Measurements from ENCODE around the gene CLASP1. TPM values are rescaled to one million over a fixed set of nuclear protein-coding genes. Genes with fewer than 3 reads are reported as not detected.

Gene CLASP1
- total RNA-seq, 1 donor from 2014 or later, result 110 TPM

DNA sequence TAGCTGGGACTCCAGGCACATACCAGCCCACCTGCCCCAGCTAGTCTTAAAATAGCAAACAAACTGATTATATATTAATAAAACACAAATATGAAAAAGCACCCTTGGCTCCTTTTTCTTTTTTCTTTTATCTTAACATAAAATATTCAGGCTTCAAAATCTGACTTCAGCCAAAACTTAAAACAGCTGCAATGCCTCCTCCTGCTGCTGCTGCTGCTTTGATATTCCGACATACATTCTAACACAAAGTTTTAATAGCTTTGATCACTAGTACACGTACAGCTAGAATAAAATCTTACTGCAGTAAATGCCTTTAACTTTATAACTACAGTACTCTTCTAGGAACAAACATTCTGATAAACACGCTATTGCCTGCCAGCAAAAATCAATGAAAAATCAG lies 190.0 kb downstream of the CLASP1 start:
- H3K4me3 Mint-ChIP-seq, result no peak overlapping the region
- H3K9me3 Mint-ChIP-seq, result no peaks in the 10 kb centered on the region
- H3K27me3 Mint-ChIP-seq (ENCODE audit: insufficient read depth, low read depth), result no peaks in the 10 kb centered on the region
- H3K27ac Mint-ChIP-seq, result no peak overlapping the region
- no peaks in the 10 kb centered on the region for H3K9me3 ChIP-seq (ENCODE audit: low read depth)
- no peaks in the 10 kb centered on the region for H3K4me1 ChIP-seq
- H3K36me3 ChIP-seq, result peaks cover 4% of the 10 kb centered on the region
- no peaks in the 10 kb centered on the region for H3K79me2 ChIP-seq (ENCODE audit: low read depth)
- peaks cover 32% of the 10 kb centered on the region for H3K36me3 Mint-ChIP-seq
- no peak overlapping the region for H3K27ac ChIP-seq
- H3K4me1 Mint-ChIP-seq, result no peaks in the 10 kb centered on the region
- H3F3A ChIP-seq (ENCODE audit: low read depth), result no peaks in the 10 kb centered on the region
- no peak for DNase-seq (ENCODE audit: low spot score)
- no peaks in the 10 kb centered on the region for H3K27me3 ChIP-seq
- H3K4me3 ChIP-seq, result no peak overlapping the region
- H2AFZ ChIP-seq (replicated peaks), result no peak overlapping the region
- no peak overlapping the region for H3K9ac ChIP-seq
- no peak for TF ChIP-seq EZH2 (IDR thresholded peaks at IDR 0.05)
- TF ChIP-seq, protein P1, sequence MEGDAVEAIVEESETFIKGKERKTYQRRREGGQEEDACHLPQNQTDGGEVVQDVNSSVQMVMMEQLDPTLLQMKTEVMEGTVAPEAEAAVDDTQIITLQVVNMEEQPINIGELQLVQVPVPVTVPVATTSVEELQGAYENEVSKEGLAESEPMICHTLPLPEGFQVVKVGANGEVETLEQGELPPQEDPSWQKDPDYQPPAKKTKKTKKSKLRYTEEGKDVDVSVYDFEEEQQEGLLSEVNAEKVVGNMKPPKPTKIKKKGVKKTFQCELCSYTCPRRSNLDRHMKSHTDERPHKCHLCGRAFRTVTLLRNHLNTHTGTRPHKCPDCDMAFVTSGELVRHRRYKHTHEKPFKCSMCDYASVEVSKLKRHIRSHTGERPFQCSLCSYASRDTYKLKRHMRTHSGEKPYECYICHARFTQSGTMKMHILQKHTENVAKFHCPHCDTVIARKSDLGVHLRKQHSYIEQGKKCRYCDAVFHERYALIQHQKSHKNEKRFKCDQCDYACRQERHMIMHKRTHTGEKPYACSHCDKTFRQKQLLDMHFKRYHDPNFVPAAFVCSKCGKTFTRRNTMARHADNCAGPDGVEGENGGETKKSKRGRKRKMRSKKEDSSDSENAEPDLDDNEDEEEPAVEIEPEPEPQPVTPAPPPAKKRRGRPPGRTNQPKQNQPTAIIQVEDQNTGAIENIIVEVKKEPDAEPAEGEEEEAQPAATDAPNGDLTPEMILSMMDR (IDR thresholded peaks at IDR 0.05), result no peak
- H4K20me1 ChIP-seq (ENCODE audit: low read depth), result no peaks in the 10 kb centered on the region
- H3K4me2 ChIP-seq, result no peak overlapping the region

DNA sequence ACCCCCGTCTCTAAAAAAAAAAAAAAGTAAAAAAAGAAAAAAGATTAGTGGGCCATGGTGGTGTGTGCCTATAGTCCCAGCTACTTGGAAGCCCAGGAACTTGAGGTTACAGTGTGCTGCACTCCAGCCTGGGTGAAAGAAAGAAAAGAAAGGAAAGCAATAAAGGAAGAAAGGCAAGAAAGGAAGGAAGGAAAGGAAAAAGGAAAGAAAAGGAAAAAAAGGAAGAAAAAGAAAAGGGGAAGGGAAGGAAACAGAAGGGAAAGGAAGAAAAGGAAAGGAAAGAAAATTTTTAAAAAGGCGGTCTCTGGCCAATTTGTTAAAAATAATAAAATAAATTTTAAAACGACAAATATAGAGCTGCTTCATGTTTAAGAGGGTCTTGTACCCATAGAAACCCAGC lies 192.9 kb downstream of the CLASP1 start:
- no peaks in the 10 kb centered on the region for H3K9me3 Mint-ChIP-seq
- Histone ChIP-seq H3K4me2 (no peak overlapping the region), H3F3A (ENCODE audit: low read depth) (no peaks in the 10 kb centered on the region)

DNA sequence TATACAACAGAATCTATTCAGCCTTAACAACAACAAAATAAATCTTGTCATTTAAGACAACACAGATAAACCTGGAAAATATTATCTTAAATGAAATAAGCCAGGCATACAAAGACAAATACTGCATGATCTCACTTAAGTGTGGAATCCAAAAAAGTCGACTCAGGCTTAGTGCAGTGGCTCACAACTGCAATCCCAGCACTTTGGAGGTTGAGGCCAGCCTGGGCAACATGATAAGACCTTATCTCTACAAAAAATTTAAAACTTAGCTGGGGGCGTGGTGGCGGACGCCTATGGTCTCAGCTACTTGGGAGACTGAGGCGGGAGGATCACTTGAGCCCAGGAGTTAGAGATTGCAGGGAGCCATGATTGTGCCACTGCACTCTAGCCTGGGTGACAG lies 193.8 kb downstream of the CLASP1 start:
- Mint-ChIP-seq H3K27me3 (ENCODE audit: insufficient read depth, low read depth) (no peaks in the 10 kb centered on the region), H3K27ac (no peak overlapping the region), H3K36me3 (peaks cover 38% of the 10 kb centered on the region), H3K4me3 (no peak overlapping the region), H3K9me3 (no peaks in the 10 kb centered on the region), H3K4me1 (no peaks in the 10 kb centered on the region)
- no peaks in the 10 kb centered on the region for H3K79me2 ChIP-seq (ENCODE audit: low read depth)
- H3K4me3 ChIP-seq, result no peak overlapping the region
- H4K20me1 ChIP-seq (ENCODE audit: low read depth), result no peaks in the 10 kb centered on the region
- peaks cover 7% of the 10 kb centered on the region for H3K36me3 ChIP-seq
- no peaks in the 10 kb centered on the region for H3F3A ChIP-seq (ENCODE audit: low read depth)
- no peak overlapping the region for H3K27ac ChIP-seq
- TF ChIP-seq, protein P1 (IDR thresholded peaks at IDR 0.05), result no peak
- TF ChIP-seq EZH2phosphoT487 (IDR thresholded peaks at IDR 0.05) (no peak), EZH2 (IDR thresholded peaks at IDR 0.05) (no peak)
- H3K4me1 ChIP-seq, result no peaks in the 10 kb centered on the region
- no peaks in the 10 kb centered on the region for H3K27me3 ChIP-seq
- H3K9ac ChIP-seq, result no peak overlapping the region
- H3K4me2 ChIP-seq, result no peak overlapping the region
- no peaks in the 10 kb centered on the region for H3K9me3 ChIP-seq (ENCODE audit: low read depth)
- DNase-seq (ENCODE audit: low spot score), result no peak
- H2AFZ ChIP-seq (replicated peaks), result no peak overlapping the region

More for the DNA sequence above, 192.9 kb downstream of the CLASP1 start:
- TF ChIP-seq EZH2 (IDR thresholded peaks at IDR 0.05) (no peak), EZH2phosphoT487 (IDR thresholded peaks at IDR 0.05) (no peak)
- TF ChIP-seq, protein P1 (IDR thresholded peaks at IDR 0.05), result no peak
- Histone ChIP-seq H3K9me3 (ENCODE audit: low read depth) (no peaks in the 10 kb centered on the region), H3K79me2 (ENCODE audit: low read depth) (no peaks in the 10 kb centered on the region), H3K4me1 (no peaks in the 10 kb centered on the region), H4K20me1 (ENCODE audit: low read depth) (no peaks in the 10 kb centered on the region), H3K4me3 (no peak overlapping the region), H2AFZ (replicated peaks) (no peak overlapping the region), H3K27me3 (no peaks in the 10 kb centered on the region), H3K27ac (no peak overlapping the region), H3K36me3 (peaks cover 4% of the 10 kb centered on the region), H3K9ac (no peak overlapping the region)
- Mint-ChIP-seq H3K4me1 (no peaks in the 10 kb centered on the region), H3K36me3 (peaks cover 35% of the 10 kb centered on the region), H3K4me3 (no peak overlapping the region), H3K27ac (no peak overlapping the region), H3K27me3 (ENCODE audit: insufficient read depth, low read depth) (no peaks in the 10 kb centered on the region)
- DNase-seq (ENCODE audit: low spot score), result no peak
